Measurements from ENCODE around the gene ADPRS. TPM values are rescaled to one million over a fixed set of nuclear protein-coding genes. Genes with fewer than 3 reads are reported as not detected.
A peak's percentile ranks its signal among the peaks of the same experiment; 100 is the strongest.

Gene ADPRS
- total and polyA plus RNA-seq, 9 of the 15 experiments (the other 6 are each of a cell fraction or from before 2014, with no cell fraction given): 5.9 to 40.0 (median 27.4) TPM

DNA sequence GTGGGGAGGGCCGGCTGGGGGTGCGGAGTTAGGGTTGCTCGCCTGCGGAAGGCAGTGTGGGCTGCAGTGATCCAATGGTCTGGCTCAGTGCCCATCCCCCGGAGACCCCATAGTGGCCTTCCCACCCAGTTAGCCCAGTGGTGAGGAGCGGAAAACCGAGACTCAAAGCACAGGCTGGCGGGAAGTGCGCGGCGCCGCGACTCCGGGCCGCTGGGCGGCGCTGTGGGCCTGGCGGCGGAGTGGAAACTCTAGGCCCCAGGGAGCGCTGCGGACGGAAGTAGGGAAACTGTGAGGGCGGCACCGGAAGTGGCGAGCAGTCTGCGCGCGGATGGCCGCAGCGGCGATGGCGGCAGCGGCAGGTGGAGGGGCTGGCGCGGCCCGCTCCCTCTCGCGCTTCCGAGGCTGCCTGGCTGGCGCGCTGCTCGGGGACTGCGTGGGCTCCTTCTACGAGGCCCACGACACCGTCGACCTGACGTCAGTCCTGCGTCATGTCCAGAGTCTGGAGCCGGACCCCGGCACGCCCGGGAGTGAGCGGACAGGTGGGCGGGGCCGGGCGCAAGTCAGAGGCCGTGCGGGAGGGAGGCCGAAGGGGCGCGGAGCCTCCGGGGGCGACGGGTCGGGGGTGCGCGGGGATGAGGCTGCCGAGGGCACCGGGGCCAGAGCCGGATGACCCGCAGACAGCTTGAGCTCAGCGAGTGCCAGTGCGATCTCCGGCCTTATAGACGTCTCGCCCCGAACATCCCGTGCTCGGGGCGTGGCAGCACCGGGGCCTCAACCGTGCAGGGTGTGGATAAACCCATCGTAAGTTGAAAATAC lies at the start of gene ADPRS (continued):
- TF ChIP-seq CTBP1 (IDR thresholded peaks at IDR 0.05; ENCODE audit: borderline replicate concordance): peak; percentile 94
- TF ChIP-seq NFE2 (IDR thresholded peaks at IDR 0.05; ENCODE audit: low read depth): 0 out of 2 replicates have a peak, but pooled peaks have one; percentile 17
- peak; percentile 95 for TF ChIP-seq FOXP1 (CRISPR knock-in tag; IDR thresholded peaks at IDR 0.05)
- TF ChIP-seq, protein P1, sequence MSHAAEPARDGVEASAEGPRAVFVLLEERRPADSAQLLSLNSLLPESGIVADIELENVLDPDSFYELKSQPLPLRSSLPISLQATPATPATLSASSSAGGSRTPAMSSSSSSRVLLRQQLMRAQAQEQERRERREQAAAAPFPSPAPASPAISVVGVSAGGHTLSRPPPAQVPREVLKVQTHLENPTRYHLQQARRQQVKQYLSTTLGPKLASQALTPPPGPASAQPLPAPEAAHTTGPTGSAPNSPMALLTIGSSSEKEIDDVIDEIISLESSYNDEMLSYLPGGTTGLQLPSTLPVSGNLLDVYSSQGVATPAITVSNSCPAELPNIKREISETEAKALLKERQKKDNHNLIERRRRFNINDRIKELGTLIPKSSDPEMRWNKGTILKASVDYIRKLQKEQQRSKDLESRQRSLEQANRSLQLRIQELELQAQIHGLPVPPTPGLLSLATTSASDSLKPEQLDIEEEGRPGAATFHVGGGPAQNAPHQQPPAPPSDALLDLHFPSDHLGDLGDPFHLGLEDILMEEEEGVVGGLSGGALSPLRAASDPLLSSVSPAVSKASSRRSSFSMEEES (CRISPR knock-in tag; IDR thresholded peaks at IDR 0.05): no peak
- peak; percentile 79; the same call in 1 of the 2 replicates for TF ChIP-seq ZSCAN29 (IDR thresholded peaks at IDR 0.05)
- TF ChIP-seq, protein P2, sequence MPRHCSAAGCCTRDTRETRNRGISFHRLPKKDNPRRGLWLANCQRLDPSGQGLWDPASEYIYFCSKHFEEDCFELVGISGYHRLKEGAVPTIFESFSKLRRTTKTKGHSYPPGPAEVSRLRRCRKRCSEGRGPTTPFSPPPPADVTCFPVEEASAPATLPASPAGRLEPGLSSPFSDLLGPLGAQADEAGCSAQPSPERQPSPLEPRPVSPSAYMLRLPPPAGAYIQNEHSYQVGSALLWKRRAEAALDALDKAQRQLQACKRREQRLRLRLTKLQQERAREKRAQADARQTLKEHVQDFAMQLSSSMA (CRISPR knock-in tag; IDR thresholded peaks at IDR 0.05): peak; percentile 90; the same call in 1 of the 2 replicates
- 0 out of 2 replicates have a peak, but pooled peaks have one; percentile 77 for TF ChIP-seq KDM2B (CRISPR knock-in tag; IDR thresholded peaks at IDR 0.05)
- peak; percentile 83 for TF ChIP-seq L3MBTL2 (IDR thresholded peaks at IDR 0.05)
- TF ChIP-seq TCF3 (CRISPR knock-in tag; IDR thresholded peaks at IDR 0.05): peak; percentile 58; the same call in 1 of the 2 replicates
- no peak for TF ChIP-seq ZSCAN32 (CRISPR knock-in tag; IDR thresholded peaks at IDR 0.05)
- peak; percentile 95 for TF ChIP-seq MYC (IDR thresholded peaks at IDR 0.05; ENCODE audit: low read depth, low read length)
- TF ChIP-seq MYC (CRISPR knock-in tag; IDR thresholded peaks at IDR 0.05; ENCODE audit: borderline replicate concordance, low read depth): no peak
- TF ChIP-seq ZNF3 (CRISPR knock-in tag; IDR thresholded peaks at IDR 0.05): no peak
- no peak for TF ChIP-seq ZNF253 (CRISPR knock-in tag; conservative IDR thresholded peaks at IDR 0.05)
- TF ChIP-seq, protein P3, sequence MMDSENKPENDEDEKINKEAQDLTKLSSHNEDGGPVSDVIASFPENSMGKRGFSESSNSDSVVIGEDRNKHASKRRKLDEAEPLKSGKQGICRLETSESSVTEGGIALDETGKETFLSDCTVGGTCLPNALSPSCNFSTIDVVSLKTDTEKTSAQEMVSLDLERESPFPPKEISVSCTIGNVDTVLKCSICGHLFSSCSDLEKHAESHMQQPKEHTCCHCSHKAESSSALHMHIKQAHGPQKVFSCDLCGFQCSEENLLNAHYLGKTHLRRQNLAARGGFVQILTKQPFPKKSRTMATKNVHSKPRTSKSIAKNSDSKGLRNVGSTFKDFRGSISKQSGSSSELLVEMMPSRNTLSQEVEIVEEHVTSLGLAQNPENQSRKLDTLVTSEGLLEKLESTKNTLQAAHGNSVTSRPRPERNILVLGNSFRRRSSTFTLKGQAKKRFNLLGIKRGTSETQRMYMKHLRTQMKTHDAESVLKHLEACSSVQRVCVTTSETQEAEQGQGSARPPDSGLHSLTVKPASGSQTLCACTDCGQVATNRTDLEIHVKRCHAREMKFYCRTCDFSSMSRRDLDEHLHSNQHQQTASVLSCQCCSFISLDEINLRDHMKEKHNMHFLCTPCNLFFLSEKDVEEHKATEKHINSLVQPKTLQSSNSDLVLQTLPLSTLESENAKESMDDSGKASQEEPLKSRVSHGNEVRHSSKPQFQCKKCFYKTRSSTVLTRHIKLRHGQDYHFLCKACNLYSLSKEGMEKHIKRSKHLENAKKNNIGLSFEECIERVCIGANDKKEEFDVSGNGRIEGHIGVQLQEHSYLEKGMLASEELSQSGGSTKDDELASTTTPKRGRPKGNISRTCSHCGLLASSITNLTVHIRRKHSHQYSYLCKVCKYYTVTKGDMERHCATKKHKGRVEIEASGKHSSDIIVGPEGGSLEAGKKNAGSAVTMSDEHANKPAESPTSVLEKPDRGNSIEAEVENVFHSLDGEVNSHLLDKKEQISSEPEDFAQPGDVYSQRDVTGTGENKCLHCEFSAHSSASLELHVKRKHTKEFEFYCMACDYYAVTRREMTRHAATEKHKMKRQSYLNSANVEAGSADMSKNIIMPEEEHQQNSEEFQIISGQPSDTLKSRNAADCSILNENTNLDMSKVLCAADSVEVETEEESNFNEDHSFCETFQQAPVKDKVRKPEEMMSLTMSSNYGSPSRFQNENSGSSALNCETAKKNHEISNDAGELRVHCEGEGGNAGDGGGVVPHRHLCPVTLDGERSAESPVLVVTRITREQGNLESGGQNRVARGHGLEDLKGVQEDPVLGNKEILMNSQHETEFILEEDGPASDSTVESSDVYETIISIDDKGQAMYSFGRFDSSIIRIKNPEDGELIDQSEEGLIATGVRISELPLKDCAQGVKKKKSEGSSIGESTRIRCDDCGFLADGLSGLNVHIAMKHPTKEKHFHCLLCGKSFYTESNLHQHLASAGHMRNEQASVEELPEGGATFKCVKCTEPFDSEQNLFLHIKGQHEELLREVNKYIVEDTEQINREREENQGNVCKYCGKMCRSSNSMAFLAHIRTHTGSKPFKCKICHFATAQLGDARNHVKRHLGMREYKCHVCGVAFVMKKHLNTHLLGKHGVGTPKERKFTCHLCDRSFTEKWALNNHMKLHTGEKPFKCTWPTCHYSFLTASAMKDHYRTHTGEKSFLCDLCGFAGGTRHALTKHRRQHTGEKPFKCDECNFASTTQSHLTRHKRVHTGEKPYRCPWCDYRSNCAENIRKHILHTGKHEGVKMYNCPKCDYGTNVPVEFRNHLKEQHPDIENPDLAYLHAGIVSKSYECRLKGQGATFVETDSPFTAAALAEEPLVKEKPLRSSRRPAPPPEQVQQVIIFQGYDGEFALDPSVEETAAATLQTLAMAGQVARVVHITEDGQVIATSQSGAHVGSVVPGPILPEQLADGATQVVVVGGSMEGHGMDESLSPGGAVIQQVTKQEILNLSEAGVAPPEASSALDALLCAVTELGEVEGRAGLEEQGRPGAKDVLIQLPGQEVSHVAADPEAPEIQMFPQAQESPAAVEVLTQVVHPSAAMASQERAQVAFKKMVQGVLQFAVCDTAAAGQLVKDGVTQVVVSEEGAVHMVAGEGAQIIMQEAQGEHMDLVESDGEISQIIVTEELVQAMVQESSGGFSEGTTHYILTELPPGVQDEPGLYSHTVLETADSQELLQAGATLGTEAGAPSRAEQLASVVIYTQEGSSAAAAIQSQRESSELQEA (IDR thresholded peaks at IDR 0.05; ENCODE audit: low read depth): no peak
- no peak for TF ChIP-seq ZNF780A (CRISPR knock-in tag; IDR thresholded peaks at IDR 0.05)
- TF ChIP-seq, protein P4, sequence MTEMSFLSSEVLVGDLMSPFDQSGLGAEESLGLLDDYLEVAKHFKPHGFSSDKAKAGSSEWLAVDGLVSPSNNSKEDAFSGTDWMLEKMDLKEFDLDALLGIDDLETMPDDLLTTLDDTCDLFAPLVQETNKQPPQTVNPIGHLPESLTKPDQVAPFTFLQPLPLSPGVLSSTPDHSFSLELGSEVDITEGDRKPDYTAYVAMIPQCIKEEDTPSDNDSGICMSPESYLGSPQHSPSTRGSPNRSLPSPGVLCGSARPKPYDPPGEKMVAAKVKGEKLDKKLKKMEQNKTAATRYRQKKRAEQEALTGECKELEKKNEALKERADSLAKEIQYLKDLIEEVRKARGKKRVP (CRISPR knock-in tag; IDR thresholded peaks at IDR 0.05): peak; percentile 38; the same call in 1 of the 2 replicates
